NCI-H2081 (cell line): ENCODE data around the gene TBC1D25.
"Not testable (repeated sequence)": the region's sequence is repeated elsewhere in the genome, so short reads cannot be mapped to it uniquely, and the experiment has no call there.

ENCODE experiments used
- DNase-seq, 2 experiments: peaks; one replicate each; lab custom pipeline; 2025; lab: John Stamatoyannopoulos, UW

Gene TBC1D25

DNA sequence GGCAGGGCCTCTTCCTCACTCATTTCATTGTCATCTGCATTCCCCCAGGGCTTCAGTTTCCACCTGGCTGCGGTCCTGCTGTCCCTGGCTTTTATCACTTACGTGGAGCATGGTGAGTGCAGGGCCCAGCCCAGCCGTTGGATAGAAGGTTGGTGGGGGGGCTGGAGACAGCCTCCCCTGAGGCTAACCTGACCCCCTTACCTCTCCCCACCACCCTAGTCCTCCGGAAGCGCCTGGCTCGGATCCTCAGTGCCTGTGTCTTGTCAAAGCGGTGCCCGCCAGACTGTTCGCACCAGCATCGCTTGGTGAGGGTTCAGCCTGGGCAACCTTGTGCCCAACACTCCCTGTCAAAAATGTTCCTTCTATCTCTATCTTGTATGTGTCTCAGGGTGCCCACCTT lies 23.7 kb upstream of the TBC1D25 start:
- DNase-seq: no peak

DNA sequence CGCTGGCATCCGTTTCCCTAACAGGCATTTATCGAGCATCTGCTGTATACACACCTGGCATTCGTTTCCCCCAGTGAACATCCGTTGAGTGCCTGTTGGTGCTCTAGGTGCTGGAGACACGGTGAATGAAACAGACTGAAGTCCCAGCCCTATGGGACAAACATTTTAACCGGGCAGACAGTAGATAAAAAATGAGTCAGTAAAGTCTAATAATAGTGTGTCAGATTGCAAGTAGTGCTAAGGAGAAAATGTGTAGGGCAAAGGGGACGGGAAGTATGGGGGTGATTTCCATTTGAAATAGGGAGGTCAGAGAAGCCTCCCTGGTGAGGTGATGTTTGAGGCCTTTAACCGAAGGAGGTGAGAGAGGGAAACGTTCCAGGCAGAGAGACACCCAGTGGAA lies 23.2 kb upstream of the TBC1D25 start:
- no peak for DNase-seq

- DNase-seq: no peak
These were observed 22.5 kb upstream of the TBC1D25 start for GRCh38 chrX:48516987-48517386.

- DNase-seq: not testable (repeated sequence)
These were observed 20.0 kb upstream of the TBC1D25 start for GRCh38 chrX:48519481-48519880.

- DNase-seq: no peak
These were observed 19.1 kb upstream of the TBC1D25 start for GRCh38 chrX:48520455-48520854.

DNA sequence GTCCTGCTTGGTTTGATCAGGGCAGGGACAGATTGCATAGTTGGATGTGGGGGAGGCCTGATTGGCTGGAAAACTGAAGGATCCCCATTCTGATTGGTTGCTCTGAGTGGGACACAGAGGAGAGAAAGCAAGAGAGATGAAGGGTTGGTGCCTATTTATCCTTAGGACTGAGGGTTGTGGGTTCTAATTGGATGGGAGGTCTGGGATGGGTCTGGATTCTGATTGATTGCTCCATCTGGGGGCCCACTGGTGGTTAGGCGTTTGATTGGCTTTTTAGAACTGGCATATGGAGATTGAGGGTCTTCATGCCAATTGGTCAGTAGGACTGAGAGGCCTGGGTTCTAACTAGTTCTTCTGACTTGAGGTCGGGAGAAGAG lies 18.6 kb upstream of the TBC1D25 start:
- no peak for DNase-seq

DNA sequence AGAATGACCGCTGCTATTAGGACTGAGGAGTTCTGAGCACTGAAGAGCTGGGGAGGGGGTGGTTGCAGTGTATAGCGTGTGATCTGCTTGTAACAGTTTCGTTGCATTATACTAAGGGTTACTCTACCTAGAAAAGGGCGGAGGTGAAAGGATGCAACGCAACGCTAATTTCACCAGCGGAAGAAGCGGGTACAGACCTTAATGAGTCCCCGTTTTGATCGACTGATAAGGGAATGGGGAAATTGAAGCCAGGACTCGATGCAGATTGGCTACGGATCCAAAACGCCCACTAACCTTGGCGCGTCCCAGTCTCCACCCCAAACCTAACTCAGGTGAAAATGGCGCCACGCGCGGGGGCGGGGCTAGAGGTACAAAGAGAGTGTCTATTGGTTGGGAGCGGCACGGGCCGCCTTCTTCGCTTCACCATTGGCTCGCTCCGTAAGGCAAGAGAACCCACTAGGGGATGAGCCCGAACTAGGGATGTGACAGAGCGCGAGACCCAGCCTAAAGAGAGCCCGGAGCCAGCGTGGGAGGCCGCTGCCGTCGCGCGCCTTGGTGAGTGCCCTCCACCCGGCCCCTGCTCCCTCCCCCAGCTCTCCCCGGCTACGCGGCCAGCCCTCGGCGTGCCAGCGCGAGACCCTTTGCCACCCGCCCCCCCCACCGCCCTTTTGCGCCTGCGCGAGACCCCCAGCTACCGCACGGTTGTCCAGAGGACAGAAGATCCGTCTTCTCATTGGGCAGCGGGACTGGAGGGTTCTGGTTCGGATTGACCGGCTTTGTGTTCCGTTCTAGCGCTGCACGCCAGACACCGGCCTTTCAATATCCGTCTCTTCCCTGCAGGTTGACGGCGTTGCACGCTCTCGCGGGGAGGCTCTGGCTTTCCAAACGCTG lies 17.9 kb upstream of the TBC1D25 start, which contains the start of gene EBP:
Gene EBP, plus strand, starts transcription at position 456 of the 891 bp plus-strand sequence. CDS start 1,964 bp downstream, outside the sequence.
- peak; percentile 94 to 97 for DNase-seq

- DNase-seq: no peak
These were observed 17.2 kb upstream of the TBC1D25 start for GRCh38 chrX:48522291-48522690.

GRCh38 chrX:48523682-48524081 lies 15.8 kb upstream of the TBC1D25 start:
- no peak for DNase-seq

DNA sequence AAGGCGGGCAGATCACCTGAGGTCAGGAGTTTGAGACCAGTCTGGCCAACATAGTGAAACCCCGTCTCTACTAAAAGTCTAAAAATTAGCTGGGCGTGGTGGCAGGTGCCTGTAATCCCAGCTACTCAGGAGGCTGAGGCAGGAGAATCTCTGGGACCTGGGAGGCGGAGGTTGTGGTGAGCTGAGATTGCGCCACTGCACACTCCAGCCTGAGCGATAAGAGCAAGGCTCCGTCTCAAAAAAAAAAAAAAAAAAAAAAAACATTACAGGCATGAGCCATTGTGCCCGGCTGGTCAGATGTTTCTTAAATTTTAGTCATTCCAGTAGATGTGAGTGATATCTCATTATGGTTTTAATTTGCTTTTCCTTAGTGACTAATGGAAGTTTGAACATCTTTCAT lies 13.7 kb upstream of the TBC1D25 start:
- not testable (repeated sequence) for DNase-seq

GRCh38 chrX:48530736-48531135 lies 8.8 kb upstream of the TBC1D25 start:
- no peak for DNase-seq

DNA sequence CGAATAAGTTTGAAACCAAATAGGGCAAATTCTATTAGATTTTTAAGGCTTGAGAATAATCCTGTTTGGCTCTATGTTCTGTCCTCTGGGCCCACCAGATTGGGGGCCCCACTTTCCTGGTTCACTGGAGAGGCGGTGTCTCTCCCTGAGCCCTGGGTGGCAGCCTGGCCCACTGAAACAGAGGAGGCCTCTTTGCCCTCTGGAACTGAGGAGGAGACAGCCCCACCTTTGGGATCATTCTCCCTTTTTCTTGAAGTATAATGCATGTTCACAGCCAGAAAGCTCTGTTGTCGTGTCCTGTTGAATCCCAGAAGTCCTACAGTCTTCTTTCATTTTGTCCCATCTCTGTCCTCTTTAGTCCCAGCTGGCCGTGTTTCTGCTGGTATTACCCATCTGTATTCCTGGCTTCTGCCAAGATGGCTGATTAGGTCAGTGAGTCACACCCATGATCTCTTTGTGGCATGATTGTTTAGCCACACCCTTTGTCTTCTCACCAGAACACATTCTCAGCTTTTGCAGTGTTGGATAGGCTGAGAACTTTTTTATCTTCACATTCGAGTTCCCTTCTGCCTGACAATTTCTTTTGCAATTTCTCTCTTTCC lies 8.1 kb upstream of the TBC1D25 start:
- no peak for DNase-seq

DNA sequence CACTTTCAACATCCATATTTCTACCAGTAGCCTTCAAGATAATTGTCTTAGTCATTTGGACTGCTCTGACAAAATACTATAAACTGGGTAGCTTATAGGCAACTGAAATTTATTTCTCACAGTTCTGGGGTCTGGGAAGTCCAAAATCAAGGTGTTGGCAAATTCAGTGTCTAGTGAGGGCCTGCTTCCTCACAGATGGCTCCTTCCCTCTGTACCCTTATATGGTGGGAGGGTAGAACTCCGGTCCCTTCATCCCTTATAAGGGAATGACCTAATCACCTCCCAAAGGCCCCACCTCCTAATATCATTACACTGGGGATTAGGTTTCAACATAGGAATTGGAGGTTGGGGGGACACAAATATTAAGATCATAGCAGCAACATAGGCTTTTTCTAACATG lies 7.4 kb upstream of the TBC1D25 start:
- DNase-seq: no peak

GRCh38 chrX:48533165-48533564 lies 6.3 kb upstream of the TBC1D25 start:
- DNase-seq: no peak

- DNase-seq: no peak
These were observed 721 bp upstream of the TBC1D25 start for GRCh38 chrX:48538641-48539344.

DNA sequence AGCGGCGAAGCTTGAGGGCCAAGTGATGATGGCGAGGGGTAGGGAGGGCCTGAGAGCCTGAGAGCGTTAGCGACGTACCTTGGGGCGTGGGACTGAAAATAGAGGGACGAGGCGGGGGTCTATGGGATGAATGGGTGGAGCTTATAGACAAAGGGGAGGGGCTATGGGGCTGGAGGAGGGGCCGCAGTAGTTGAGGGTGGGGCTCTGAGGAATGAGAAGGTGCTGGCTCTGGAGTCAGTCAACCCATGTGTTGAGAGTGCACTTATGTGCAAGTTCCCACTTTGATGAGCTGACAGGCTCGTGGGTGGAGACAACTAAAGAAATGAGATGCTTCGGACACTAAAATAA lies 488 bp downstream of the TBC1D25 start:
- peak in 1 of 2 experiments; percentile 47 for DNase-seq

- DNase-seq: no peak
These were observed 966 bp downstream of the TBC1D25 start for GRCh38 chrX:48540480-48540879.

- no peak for DNase-seq
These were observed 1.8 kb downstream of the TBC1D25 start for GRCh38 chrX:48541140-48541814.

DNA sequence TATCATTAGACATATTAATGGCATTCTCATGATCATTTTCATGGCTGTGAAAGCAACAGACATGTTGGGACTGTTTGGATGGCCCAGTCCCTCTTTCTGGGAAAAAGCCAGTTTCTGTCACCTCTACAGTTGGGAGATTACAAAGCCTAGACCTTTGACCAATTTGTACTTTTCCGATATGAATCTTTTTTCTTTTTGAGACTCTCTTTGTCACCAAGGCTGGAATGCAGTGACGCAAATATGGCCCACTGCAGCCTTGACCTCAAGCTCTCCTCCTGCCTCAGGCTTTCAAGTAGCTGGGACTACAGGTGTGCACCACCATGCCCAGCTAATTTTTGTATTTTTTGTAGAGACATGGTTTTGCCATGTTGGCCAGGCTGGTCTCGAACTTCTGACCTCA lies 9.4 kb downstream of the TBC1D25 start:
- no peak for DNase-seq

- DNase-seq: not testable (repeated sequence)
These were observed 16.3 kb downstream of the TBC1D25 start for GRCh38 chrX:48555731-48556325.

DNA sequence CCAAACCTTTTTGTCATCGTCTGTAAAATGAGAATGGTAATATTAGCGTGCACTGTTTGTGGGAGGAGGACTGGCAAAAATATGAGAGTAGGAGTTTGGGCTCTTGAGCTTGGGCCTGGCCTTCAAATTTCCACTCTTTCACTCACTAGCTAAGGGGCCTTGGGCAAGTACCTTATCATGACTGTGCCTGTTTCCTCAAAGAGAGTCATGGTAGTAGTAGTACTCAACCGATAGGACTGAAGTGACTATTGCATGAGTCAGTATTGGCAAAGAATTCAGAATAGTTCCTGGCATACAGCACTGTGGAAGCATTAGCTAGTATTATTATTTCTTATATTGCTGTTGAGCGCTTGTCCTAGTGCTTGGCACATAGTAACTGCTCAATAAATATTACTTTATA lies 18.8 kb downstream of the TBC1D25 start:
- no peak for DNase-seq

DNA sequence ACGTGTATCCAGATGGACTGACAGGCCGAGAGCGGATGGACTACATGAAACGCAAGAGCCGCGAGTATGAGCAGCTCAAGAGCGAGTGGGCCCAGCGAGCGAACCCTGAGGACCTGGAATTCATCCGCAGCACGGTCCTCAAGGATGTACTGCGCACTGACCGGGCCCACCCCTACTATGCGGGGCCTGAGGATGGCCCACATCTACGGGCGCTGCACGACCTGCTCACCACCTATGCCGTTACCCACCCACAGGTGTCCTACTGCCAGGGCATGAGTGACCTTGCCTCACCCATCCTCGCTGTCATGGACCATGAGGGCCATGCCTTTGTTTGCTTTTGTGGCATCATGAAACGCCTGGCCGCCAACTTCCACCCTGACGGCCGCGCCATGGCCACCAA lies 20.1 kb downstream of the TBC1D25 start:
- no peak for DNase-seq
